Measurements from ENCODE around the gene SLC26A1. TPM values are rescaled to one million over a fixed set of nuclear protein-coding genes. Genes with fewer than 3 reads are reported as not detected.

SLC26A1 gene, protein sequence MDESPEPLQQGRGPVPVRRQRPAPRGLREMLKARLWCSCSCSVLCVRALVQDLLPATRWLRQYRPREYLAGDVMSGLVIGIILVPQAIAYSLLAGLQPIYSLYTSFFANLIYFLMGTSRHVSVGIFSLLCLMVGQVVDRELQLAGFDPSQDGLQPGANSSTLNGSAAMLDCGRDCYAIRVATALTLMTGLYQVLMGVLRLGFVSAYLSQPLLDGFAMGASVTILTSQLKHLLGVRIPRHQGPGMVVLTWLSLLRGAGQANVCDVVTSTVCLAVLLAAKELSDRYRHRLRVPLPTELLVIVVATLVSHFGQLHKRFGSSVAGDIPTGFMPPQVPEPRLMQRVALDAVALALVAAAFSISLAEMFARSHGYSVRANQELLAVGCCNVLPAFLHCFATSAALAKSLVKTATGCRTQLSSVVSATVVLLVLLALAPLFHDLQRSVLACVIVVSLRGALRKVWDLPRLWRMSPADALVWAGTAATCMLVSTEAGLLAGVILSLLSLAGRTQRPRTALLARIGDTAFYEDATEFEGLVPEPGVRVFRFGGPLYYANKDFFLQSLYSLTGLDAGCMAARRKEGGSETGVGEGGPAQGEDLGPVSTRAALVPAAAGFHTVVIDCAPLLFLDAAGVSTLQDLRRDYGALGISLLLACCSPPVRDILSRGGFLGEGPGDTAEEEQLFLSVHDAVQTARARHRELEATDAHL
- total RNA-seq (1 to 10 TPM in 1 of 2 experiments, under 1 TPM in 1; 0.55 to 1.6 TPM), polyA plus RNA-seq (1 to 10 TPM in 1 of 2 donors, under 1 TPM in 1; 0.59 to 1.0 TPM)

DNA sequence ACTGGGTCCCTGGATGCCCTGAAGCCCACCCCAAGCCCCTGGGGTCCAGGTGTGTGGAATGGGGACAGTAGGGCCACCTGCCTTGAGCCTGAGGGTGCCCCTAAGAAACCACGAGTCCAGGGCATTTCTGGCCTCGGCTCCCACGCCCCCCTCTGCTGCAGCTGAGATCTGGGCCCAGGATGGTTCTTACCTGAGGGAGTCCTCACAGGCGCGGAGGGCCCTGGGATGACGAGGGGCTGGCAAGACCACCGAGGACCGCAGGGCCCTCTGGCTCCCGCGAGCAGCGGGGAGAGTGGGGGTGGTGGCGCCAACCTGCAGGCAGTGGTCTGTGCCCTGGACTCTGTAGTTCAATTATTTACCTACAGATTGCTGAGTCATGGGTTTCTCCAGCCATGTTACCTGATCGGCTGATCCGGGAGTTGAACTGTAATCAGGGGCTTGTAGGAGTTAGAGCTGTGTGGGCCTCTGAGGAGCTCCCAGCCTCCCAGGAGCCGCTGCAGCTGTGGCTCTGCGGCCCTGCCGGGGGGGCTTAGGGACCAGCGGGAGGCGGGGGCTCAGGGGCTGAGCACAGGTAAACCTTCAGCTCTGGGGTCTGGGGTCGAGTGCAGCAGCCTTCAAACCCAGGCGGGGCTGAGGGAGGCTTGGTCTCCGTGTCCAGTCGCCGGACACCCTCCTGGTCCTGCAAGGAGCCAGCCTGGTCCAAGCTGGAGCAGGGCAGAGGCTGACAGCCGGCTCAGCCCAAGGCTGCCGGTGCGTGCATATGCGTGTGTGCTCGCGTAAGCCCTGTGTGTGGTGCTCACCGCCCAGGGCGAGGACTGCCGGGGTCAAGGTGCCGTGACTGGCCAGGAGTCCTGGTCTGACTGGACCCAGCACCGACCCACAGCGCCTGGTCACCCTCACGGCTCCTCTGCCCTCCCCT lies at the start of gene SLC26A1:
Gene SLC26A1 (minus strand): TSS at position 294 of the 919 bp plus-strand sequence. CDS start 1,701 bp downstream, outside the sequence.
- Histone ChIP-seq H3K4me3 (ENCODE audit: low read length in 2 of 2) (no peak within 1 kb of the TSS), H3K27ac (ENCODE audit: low read depth, low read length) (no peak within 1 kb of the TSS), H3K27me3 (ENCODE audit: insufficient read depth, low read length) (no peaks in the 10 kb centered on the region), H3K9me3 (ENCODE audit: control insufficient read depth in 1 of 2, low read length in 2 of 2) (no peaks in the 10 kb centered on the region), H3K4me1 (ENCODE audit: insufficient read depth, low read length) (peaks cover 8% of the 10 kb centered on the region), H3K36me3 (ENCODE audit: insufficient read depth, low read length) (no peaks in the 10 kb centered on the region)
- no peaks in the 10 kb centered on the region for H3K9me3 Mint-ChIP-seq
- no peak for DNase-seq
- no peak within 1 kb of the TSS for H3K27ac Mint-ChIP-seq
- ChIA-PET POLR2A (ENCODE audit: partially characterized antibody) (no interaction called here), CTCF (ENCODE audit: partially characterized antibody) (no interaction called here)
- no peaks in the 10 kb centered on the region for H3K36me3 Mint-ChIP-seq
- H3K27me3 Mint-ChIP-seq = peaks cover under 1 to 3% of the 10 kb centered on the region in 2 donors
- peaks cover 0 to 7% (median 4%) of the 10 kb centered on the region in 4 donors for H3K4me1 Mint-ChIP-seq
- intact Hi-C loops (cut with micrococcal nuclease) = no loop called here
- no peak within 1 kb of the TSS for H3K4me3 Mint-ChIP-seq

DNA sequence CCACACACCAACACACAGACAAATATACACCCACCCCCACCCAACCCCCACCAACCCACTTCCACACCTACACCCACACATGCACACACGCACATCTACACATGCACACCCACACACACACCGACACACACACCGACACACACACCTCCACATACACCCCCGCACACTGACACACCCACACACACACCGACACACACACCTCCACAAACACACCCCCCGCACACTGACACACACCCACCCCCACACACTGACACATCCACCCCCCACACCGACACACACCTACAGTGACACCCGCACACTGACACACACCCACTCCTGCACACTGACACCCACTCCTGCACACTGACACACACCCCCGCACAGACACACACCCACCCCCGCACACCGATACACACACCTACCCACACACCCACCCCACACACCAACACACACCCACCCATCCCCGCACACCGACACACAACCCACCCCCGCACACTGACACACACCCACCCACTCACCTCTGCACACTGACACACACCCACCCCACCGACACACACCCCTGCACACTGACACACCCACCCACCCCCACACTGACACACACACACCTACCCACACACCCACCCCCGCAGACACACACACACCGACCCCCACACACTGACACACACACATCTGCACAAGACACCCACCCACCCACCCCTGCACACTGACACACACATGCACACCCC lies 49.3 kb upstream of the SLC26A1 start:
- H3K27me3 Mint-ChIP-seq = peaks cover 10 to 12% of the 10 kb centered on the region in 2 donors
- ChIA-PET POLR2A (ENCODE audit: partially characterized antibody) (no interaction called here), CTCF (ENCODE audit: partially characterized antibody) (no interaction called here)
- DNase-seq = peak in 1 of 5 donors; percentile 24
- H3K27ac Mint-ChIP-seq = no peak overlapping the region
- H3K4me3 ChIP-seq (ENCODE audit: low read length in 2 of 2) = no peak overlapping the region
- H3K27ac ChIP-seq (ENCODE audit: low read depth, low read length) = no peak overlapping the region
- H3K4me3 Mint-ChIP-seq = no peak overlapping the region
- intact Hi-C loops (cut with micrococcal nuclease) = no loop called here
- H3K36me3 ChIP-seq (ENCODE audit: insufficient read depth, low read length) = no peaks in the 10 kb centered on the region
- no peaks in the 10 kb centered on the region for H3K4me1 ChIP-seq (ENCODE audit: insufficient read depth, low read length)
- peaks cover 1 to 3% of the 10 kb centered on the region in 2 donors for H3K36me3 Mint-ChIP-seq
- H3K9me3 ChIP-seq (ENCODE audit: control insufficient read depth in 1 of 2, low read length in 2 of 2) = no peaks in the 10 kb centered on the region
- H3K27me3 ChIP-seq (ENCODE audit: insufficient read depth, low read length) = no peaks in the 10 kb centered on the region
- H3K4me1 Mint-ChIP-seq = peaks cover 0 to 5% (median 3%) of the 10 kb centered on the region in 4 donors
- no peaks in the 10 kb centered on the region for H3K9me3 Mint-ChIP-seq

DNA sequence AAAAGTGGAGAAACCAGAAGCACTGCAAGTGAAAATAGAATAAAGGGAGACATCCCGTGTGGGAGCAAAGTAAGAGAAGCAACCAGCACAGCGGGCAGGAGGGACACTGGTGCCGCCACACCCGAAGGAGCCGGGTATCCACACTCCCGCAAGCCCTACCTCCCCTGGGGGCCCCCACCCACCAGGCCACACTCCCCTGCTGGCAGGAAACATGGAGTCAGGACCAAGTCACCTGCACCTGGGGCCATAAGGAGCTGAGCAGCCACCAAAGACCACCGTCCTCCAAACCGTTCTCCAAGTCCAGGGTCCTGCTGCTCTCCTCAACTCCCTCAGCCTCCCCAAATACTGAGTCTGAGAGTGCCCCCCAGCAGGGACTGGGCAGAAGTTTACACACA lies 48.7 kb upstream of the SLC26A1 start:
- peak in 1 of 5 donors; percentile 6 for DNase-seq
- H3K27ac ChIP-seq (ENCODE audit: low read depth, low read length) = no peak overlapping the region
- Mint-ChIP-seq H3K4me3 (no peak overlapping the region), H3K36me3 (peaks cover 1 to 3% of the 10 kb centered on the region in 2 donors), H3K27me3 (peaks cover 9 to 10% of the 10 kb centered on the region in 2 donors), H3K27ac (no peak overlapping the region), H3K9me3 (no peaks in the 10 kb centered on the region), H3K4me1 (peaks cover 0 to 4% (median 3%) of the 10 kb centered on the region in 4 donors)
- intact Hi-C loops (cut with micrococcal nuclease) = no loop called here
- H3K36me3 ChIP-seq (ENCODE audit: insufficient read depth, low read length) = no peaks in the 10 kb centered on the region
- CTCF ChIA-PET (ENCODE audit: partially characterized antibody) = no interaction called here
- no peaks in the 10 kb centered on the region for H3K4me1 ChIP-seq (ENCODE audit: insufficient read depth, low read length)
- no peaks in the 10 kb centered on the region for H3K9me3 ChIP-seq (ENCODE audit: control insufficient read depth in 1 of 2, low read length in 2 of 2)
- POLR2A ChIA-PET (ENCODE audit: partially characterized antibody) = no interaction called here
- no peaks in the 10 kb centered on the region for H3K27me3 ChIP-seq (ENCODE audit: insufficient read depth, low read length)
- H3K4me3 ChIP-seq (ENCODE audit: low read length in 2 of 2) = no peak overlapping the region

DNA sequence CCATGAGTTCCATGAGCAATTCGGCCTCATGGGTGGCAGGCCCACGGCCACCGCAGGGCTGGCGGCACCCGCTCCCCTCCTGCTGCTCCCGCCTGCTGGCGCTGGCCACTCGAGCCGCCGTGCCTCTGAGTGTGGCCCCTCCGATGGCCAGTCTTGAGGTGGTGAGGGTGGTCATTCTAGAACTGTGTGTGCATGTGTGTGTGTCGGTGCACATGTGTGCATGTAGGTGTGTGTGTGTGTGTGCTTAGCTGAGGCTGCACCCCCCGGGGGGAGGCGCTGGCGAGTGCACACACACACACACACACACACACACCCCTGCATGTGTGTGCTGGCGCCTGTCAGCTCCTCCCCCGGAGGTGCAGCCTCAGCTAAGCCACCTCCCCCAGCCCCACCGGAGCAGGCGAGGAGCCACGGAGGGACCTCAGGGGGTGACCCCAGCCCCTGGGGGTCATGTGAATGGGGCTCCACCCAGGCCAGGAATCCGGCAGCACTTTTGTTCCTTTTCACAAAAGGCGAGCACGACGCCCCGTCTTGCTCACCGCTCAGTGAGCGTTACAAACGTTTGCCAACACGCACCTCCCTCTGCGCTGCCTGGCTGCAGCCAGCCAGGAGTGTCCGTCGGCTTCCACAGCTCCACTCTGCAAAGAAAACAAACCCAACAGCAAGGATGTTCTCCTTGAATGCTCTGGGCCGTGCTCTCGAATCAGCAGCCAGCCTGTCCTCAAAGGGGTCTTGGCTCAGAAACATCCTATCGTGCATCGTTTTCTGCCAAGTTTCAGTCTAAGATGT lies 48.1 kb upstream of the SLC26A1 start:
- Mint-ChIP-seq H3K27ac (no peak overlapping the region), H3K9me3 (no peaks in the 10 kb centered on the region), H3K4me3 (peak overlapping the region in 1 of 8 donors; percentile 55), H3K27me3 (peaks cover 7% of the 10 kb centered on the region in 2 donors), H3K4me1 (peaks cover 0 to 2% (median 0%) of the 10 kb centered on the region in 4 donors), H3K36me3 (no peaks in the 10 kb centered on the region)
- Histone ChIP-seq H3K27ac (ENCODE audit: low read depth, low read length) (no peak overlapping the region), H3K27me3 (ENCODE audit: insufficient read depth, low read length) (no peaks in the 10 kb centered on the region), H3K4me3 (ENCODE audit: low read length in 2 of 2) (no peak overlapping the region), H3K4me1 (ENCODE audit: insufficient read depth, low read length) (no peaks in the 10 kb centered on the region), H3K9me3 (ENCODE audit: control insufficient read depth in 1 of 2, low read length in 2 of 2) (no peaks in the 10 kb centered on the region), H3K36me3 (ENCODE audit: insufficient read depth, low read length) (no peaks in the 10 kb centered on the region)
- ChIA-PET POLR2A (ENCODE audit: partially characterized antibody) (no interaction called here), CTCF (ENCODE audit: partially characterized antibody) (no interaction called here)
- peak in 1 of 5 donors; percentile 29 for DNase-seq
- intact Hi-C loops (cut with micrococcal nuclease) = no loop called here

DNA sequence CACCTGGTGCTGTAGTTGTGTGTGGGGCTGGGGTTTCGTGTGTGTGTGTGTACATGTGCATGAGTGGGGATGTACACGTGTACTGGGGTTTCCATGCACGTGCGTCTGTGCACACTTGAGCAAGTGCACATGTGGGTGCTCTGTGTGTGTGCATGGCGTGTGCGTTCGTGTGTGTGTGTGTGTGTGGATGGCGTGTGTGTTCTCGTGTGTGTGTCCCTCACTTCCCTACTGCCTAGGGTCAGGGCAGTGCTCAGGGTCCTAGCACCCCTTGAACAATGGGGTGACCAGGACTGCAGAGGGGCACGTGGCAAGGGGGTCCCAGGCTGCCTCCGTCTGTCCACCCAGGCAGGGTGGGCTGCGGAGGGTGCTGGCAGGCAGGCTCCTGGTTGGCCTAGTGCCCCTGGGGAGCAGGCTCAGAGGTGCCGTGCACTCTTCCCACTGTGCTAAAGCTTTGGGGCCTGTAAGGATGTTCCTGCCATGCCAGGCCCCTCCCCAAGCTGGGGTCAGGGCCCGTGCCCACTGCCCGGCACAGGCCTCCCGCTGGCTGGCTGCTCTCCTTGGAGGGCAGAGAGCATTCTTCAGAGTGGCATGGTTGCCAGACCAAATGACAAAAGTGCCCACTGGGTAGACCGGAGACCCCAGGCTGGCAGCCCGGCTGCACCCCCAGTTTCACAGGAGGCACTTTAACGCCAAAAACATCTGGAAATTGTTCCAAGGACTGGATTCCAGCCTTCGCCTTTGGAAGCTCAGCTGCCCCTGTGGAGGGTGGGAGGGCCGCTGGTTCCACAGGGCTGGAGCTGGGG lies 47.3 kb upstream of the SLC26A1 start:
- Histone ChIP-seq H3K4me3 (ENCODE audit: low read length in 2 of 2) (no peak overlapping the region), H3K9me3 (ENCODE audit: control insufficient read depth in 1 of 2, low read length in 2 of 2) (no peaks in the 10 kb centered on the region), H3K36me3 (ENCODE audit: insufficient read depth, low read length) (no peaks in the 10 kb centered on the region), H3K27me3 (ENCODE audit: insufficient read depth, low read length) (no peaks in the 10 kb centered on the region), H3K27ac (ENCODE audit: low read depth, low read length) (no peak overlapping the region), H3K4me1 (ENCODE audit: insufficient read depth, low read length) (no peaks in the 10 kb centered on the region)
- peak overlapping the region in 1 of 7 donors; percentile 25 for H3K27ac Mint-ChIP-seq
- H3K27me3 Mint-ChIP-seq = peaks cover 6% of the 10 kb centered on the region in 2 donors
- DNase-seq = no peak
- no peaks in the 10 kb centered on the region for H3K36me3 Mint-ChIP-seq
- intact Hi-C loops (cut with micrococcal nuclease) = no loop called here
- peaks cover 0 to 2% (median 0%) of the 10 kb centered on the region in 4 donors for H3K4me1 Mint-ChIP-seq
- ChIA-PET POLR2A (ENCODE audit: partially characterized antibody) (no interaction called here), CTCF (ENCODE audit: partially characterized antibody) (no interaction called here)
- H3K4me3 Mint-ChIP-seq = peak overlapping the region in 1 of 8 donors; percentile 36
- H3K9me3 Mint-ChIP-seq = no peaks in the 10 kb centered on the region

Data from CD4-positive, alpha-beta memory T cell (primary cell).